Hematopoietic multipotent progenitor cell treated with erythropoietin and hydrocortisone succinate and interleukin-3 and kit ligand, for 8 days (in vitro differentiated cells): ENCODE data around the gene IL18RAP.

ENCODE experiments used
- DNase-seq: peaks from one replicate; pipeline ENCODE4 v3.0.0-alpha.2; 2015

Gene IL18RAP

DNA sequence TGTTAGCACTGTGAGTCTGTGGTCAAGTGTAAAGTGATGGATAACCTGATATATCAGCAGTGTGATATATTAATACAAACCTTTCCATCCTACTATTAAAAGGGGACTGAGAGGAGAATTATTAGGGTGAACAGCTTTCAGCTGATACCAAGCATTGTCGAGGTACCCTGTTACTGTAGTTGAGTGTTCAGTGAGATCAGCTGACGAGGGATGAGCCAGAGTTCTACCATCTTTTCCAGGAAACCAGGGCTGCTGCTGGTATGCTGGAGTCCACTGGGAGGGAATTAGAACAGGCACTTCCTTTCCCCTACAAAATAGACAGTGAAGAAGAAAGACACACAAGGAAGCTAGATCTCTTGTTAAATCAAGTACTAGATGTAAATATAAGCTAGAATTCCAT is 408 bp downstream of the IL18RAP start:
- DNase-seq = no peak

DNA sequence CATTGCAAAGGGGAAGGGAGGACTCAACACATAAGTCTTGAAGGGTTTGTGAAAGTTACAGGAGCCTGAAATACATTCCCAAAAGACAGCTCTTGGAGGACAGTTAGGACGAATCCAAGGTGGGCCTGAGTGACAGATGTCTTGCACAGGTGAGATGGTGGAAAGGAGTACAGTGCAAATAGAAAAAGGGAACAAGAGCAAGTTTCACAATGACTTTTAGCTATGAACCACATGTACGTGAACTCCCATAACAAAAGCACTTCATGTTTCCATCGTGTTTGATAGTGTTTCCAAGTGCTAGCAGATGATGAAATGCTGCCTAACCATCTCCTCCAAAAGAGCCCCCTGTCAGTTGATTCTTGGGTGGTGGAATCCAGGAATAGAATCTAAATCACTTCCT is 1.8 kb downstream of the IL18RAP start:
- no peak for DNase-seq

DNA sequence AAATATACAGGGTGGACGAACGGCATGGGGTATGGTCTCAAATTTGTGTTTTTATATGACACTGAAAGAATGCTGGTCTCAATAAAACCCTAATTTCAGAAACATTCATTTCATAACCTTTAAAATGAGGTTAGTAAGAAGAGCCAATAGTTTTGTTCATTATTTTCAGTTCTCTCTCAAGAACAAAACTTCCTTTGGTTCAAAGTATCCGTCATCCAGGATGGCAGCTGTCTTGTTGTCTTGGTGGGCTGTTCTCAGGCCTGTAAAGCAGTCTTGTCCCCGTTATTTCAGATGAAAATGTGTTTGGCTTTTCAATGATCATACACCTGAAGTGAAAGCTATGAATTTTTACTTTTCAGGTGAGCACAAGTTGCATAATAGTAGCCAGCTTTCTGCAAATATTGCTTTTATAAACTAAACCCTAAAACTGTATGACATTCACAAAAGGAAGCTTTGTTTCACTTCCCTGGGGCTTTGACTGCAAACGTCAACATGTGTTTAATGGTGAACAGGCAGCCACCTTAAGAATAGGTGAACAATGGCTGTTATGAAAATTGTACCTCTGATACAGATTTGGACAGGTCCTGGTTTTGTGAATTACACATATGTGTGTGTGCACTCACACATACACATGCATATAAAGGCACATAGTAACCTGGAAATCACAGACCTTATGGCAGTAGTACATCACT is 2.6 kb downstream of the IL18RAP start:
- no peak for DNase-seq

DNA sequence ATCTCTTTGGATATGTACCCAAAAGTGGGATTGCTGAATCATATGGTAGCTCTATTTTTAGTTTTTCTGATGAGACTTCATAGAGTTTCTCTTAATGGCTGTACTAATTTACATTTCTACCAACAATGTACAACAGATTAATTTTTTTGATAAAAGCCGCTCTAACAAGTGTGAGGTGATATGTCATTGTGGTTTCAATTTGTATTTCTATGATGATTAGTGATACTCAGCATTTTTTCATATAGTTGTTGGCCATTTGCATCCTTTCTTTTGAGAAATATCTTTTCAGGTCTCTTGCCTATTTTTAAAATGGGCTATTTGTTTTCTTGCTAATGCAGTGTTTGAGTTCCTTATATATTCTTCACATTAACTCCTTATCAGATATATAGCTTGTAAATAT is 4.3 kb downstream of the IL18RAP start:
- no peak for DNase-seq

DNA sequence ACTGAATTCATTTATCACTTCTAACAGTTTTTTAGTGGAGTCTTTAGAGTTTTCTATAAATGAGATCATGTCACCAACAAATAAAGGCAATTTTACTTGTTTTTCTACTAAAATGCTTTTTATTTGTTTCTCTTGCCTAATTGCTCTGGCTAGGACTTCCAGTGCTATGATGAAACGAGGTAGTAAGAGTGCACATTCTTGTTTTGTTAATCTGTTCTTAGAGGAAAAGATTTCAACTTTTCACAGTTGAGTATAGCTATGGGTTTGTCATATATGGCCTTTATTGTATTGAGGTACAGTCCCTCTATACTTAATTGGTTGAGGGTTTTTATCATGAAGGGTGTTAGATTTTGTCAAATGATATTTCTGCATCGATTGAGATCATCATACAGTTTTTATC is 5.6 kb downstream of the IL18RAP start:
- no peak for DNase-seq

DNA sequence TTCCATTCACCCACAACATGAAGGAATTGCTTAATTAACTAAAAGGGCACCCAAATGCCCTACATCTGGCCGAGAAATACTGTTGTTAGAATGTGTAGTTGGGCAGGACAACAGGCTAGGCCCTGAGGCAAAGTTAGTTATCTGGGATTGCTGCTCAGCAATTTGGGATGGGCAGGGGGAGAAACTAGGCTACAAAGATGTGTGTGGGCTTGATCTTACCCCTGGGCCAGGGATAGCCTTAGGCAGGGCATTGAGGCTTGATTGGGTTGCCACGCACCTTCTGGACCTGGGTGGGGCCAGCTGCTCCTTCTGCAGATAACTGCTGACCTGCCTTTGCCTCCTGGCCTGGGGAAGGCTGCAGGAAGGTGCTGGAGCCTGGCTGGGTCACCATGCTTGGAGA is 9.4 kb downstream of the IL18RAP start:
- no peak for DNase-seq

DNA sequence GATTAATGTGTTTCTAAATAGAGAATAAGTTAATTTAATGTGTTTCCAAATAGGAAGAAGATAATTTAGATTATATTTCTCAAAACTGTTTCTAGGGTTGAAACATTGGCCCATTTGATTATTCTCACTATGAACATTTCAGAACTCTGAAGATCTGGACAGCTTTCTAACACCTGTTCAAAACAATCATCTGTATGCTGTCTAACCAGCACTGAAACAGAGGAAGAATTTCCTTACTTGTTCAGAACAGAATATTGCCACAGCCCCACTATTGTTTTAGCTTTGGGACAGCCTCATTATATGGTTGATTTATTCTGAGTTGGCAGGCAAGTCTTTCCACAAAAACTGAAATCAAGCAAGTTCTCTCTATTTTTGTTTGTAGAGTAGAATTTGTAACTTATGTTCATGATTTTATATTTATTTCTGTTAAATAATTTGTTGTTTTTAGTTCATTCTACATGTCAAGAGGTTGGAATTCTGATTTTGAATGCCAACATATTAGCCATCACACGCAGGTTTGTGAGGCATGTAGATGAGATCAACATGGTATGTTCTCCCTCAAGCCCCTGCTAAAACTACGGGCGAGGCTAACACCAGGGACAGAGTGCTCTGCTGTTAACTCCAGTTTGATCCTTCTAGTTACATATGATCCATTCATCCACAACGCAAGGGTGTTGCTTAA is 11.2 kb downstream of the IL18RAP start:
- DNase-seq = no peak

DNA sequence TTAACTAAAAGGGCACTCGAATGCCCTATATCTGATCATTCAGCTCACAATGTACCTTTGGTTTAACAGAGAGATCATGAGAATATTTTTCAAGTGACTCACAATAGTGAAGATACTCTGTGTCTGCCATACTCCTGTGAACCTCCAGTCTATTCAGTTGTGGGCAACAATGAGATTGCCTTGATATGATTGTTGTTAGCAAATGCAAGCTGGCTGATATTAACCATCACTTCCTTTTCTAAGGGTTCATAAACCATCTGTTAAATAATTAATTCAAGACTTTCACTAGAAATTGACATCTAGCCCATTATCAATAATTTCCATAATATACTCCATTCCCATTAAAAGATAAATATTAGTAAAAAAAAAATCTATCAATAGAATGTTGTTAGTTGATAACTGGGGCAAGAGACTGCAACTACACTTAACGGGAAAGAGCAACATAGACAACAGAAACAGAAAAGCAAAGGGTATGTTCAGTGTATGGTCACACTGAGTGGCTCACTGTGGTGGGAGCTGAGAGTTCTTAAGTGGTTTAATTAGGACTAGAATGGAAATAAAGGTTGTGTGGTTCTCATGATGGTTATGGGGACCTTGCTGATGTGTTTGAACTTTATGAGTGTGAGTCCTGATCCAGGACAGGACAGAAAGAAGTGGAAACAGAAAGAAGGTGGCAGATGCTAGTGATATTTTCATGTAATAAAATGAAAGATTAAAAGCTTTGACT is 11.9 kb downstream of the IL18RAP start:
- no peak for DNase-seq

DNA sequence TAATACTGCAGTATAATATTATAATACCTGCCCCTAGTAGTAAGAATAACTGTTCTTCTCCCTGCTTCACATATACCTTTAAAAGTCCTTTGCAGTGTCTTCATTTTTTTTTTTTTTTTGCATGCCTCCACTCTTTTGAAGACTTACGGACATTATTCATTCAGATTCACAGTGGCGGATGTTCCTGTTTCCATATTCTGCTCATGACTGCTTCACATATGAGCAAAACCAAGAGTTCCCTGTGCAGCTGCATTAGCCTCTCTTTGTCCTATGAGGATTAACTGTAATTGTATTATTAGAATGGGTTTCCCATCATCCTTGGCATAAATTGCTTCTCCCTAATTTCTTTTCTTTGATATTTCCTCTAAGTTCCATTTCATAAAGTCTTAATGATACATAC is 12.8 kb downstream of the IL18RAP start:
- DNase-seq = no peak

DNA sequence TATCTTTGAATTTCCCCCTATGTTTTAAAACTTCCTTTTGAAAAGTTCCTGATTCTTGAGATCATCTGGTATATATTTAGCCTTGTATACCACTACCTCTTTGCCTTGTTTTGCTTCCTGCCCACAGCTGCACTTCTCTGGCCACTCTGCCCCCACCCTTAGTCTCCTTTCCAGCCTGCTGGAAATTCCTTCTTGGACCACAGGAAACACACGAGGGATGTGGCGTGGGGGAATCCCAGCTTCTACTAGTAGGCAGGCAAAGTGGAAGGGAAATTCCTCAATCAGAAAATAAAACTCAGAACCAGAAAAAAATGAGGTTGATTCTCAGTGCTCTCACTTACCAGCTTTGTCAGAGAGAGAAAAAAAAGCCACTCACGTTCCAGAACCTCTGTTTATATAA is 13.4 kb downstream of the IL18RAP start:
- no peak for DNase-seq

DNA sequence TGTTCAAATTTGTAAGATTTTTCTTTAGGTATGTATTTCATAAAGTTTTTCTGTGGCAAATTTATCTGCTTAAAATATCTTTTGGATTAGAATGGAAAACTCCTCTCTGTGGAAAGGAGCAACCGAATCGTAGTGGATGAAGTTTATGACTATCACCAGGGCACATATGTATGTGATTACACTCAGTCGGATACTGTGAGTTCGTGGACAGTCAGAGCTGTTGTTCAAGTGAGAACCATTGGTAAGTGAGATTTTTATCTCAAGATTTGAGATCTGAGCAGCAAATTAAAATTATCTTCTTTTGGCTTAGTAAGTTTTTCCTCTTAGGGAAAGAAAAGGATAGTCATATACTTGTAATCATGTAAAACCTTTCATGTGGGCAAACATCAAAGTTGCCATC is 14.2 kb downstream of the IL18RAP start:
- DNase-seq = no peak

DNA sequence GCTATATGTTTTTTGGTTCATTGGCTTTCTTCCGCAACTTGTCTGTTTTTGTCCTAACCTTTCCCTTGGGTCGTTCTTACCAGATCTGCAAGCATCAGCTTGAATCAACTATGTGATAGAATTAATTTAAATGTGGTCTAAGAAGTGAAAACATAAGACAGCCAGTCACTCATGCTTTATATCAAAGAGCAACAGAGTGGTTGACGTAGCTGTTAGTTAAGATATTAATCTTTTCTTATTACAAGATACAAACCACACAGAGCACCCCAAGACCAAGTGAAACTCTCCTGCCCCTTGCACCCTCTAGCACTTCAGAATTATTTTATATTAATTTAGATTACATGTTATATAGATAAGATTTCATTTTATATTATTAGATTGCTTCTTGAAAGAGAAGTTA is 15.2 kb downstream of the IL18RAP start:
- no peak for DNase-seq

DNA sequence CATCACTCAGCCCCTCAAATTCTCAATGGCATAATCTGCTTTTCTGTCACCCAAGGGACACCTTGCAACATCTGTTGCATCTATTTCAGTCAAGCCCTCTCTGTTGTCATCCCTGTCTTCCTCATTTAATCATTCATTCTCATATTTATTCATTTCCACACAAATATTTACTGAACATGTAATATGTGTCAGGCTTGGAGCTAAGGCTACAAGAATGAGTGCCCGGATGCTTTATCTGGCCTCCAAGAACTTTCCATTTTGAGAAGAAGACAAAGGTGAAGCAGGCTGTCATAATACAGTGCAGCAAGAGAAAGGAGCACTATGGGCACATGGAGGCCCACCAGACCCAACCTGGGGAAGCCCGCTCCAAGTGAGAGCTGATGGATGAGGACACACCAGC is 15.6 kb downstream of the IL18RAP start:
- no peak for DNase-seq

DNA sequence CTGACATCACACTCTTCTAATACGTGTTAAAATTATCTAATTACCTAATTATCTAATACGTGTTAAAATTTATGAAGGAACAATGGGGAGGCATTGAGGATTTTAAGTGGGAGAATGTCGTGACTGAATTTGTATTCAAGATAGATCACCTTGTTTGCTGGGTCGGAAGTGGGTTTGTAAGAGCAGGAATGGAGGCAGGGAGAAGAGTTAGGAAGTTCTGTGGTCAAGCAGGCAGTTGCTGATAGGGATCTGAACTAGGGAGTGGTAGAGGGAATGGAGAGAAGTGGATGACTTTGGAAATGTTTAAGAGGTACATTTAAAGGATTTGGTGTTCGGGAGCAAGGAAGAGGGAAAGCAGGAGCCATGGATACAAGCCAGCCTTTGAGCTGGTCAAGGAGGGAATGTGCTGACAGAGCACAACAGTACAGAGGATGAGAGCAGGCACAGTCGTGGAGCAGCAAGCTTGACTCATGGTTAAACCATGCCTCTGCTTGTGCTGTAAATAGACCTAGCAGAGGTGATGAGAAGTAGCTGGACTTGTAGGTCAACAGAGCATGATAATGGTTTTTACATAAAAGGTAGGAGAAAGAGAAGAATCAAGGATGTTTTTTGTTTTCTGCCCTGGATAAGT is 16.2 kb downstream of the IL18RAP start:
- DNase-seq = no peak

DNA sequence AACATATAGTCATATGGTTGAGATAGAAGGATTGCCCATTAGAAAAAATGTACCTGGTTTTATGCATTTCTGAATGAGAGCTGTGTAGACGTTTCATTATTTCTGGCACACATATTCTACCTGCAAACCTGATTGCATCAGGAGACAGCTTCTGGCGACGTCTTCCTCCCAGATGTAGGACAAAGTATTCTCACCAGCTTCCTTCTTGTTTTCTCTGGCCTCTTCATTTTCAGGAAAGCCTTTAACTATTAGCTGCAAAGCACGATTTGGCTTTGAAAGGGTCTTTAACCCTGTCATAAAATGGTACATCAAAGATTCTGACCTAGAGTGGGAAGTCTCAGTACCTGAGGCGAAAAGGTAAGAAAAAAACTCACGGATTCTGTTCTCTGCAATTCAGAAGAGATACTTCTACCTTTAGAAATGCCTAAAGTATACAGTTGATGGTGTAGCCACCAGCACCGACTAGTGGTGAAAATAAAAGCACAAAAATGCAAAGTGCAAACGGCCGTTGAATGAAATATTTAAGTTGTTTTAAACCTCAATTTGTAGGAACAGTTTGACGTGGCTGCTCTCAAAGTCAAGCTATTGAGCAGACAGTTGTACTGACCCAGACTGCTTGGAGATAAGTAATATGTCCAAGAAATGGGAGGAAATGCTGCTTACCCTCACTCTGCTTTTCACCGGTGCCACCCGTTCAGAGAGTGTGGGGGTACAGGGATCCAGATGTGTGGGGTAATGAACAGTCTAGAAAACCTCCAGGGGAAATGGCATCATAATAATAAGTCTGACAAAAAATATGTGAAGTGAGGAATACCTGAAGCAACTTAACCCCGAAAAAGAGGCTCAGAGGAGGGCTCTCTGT is 20.2 kb downstream of the IL18RAP start:
- DNase-seq = peak; percentile 51

DNA sequence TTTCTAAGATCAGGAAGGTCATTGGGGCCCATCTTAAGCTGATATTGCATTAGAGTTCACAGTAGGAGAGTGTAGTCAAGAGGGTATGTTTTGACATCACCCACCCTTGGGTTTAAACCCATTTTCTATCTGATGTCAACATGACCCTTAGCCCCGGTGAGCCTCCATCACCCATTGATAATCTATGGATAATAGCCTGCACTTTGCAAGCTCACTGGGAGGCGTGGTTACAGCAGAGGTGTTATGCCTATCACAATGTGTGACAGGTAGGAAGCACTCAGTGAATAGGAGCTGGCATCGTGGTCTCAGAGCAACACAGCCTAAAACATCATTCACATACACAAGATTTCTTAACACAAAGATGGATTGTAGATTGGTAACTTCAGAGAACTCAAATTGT is 21.3 kb downstream of the IL18RAP start:
- DNase-seq = no peak

DNA sequence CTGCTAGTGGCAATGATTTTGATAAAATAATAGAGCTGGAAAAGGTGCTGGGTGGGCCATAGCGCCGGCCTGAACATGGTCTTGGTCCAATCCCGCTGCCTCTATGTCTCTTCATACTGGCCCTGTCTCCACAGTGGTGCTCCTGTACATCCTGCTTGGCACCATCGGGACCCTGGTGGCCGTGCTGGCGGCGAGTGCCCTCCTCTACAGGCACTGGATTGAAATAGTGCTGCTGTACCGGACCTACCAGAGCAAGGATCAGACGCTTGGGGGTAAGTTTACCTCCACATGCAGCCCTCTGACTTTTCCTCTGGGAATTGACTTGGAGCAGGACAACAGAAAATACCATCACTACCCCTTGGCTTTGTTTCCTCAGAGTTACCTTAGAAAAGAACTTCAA is 24.0 kb downstream of the IL18RAP start:
- DNase-seq = no peak

DNA sequence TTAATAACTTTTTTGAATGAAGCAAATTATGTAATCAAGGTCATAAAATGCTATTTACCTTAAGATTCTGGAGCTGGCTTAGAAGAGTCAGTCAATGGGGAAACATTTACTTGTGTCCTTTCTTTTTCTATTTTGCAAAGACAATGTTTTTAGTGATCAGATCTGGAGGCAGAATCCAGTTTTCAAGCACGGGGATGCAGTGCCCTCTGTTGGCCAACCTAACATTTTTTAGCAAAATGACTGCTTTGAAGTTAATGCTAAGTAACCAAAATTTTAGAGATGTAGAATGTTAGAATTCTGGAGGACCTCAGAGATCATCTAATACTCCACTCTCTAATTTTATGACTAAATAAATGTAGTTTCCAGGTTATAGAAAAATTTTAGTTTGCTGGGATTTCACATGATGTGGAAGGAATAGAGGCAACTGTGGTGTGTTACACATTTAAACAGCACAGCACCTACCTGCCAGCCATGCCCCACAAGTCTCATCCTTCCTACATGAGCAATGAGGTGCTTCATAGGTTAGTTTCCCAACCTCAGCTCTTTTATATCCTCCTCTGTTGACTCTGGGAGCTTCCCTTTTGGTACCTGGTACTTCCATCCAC is 26.5 kb downstream of the IL18RAP start:
- DNase-seq = peak; percentile 55

DNA sequence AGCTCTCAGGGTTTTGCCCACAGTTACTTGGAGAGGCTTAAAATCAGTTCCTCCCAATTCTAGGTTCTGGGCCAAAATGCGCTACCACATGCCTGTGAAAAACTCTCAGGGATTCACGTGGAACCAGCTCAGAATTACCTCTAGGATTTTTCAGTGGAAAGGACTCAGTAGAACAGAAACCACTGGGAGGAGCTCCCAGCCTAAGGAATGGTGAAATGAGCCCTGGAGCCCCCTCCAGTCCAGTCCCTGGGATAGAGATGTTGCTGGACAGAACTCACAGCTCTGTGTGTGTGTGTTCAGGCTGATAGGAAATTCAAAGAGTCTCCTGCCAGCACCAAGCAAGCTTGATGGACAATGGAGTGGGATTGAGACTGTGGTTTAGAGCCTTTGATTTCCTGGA is 29.0 kb downstream of the IL18RAP start:
- no peak for DNase-seq

DNA sequence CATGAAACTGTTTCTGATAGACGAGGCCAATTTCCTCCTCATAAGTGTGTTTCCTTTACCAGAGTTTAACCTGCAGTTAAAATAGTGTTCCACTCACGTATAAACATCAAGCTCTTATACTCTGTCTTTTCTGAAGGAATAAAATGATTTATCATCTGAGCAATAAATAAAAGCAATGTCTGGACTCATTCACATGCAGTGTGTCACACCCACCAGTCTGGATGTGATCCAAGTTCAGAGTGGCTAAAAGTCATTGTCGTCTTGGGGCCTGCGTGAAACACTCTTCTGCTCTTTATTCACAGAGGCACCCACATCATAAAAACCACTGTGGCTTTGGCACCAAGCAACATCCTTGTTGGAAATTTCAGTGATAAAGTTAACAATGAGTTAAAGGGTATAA is 30.5 kb downstream of the IL18RAP start:
- peak; percentile 21 for DNase-seq

DNA sequence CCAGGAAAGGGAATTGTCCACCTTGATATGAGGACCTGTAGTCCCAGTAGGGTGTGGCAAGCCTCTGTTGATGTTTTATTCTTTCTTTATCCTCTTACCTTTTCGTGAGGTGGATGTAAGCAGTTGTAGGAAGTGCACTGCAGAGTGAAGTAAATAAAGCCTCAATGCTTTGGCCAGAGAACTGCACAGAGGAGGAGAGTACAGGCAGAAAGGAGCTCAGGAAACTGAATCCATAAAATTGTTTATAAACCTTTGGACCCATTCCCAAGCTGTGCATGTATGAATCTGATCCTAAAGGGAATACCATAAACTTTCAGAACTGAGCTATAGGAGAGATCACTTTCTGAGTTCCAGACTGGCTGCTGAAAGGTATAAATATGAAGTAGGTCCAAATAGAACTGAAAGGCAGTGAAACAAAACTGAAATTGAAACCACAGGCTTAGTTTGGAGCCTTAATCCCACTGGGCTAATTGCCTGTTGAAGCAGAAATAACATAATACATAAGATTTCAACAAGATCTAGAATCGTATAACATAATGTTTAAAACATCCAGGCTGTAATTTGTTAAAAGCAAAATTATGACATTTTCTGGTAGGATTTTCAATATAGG is 32.2 kb downstream of the IL18RAP start:
- no peak for DNase-seq

DNA sequence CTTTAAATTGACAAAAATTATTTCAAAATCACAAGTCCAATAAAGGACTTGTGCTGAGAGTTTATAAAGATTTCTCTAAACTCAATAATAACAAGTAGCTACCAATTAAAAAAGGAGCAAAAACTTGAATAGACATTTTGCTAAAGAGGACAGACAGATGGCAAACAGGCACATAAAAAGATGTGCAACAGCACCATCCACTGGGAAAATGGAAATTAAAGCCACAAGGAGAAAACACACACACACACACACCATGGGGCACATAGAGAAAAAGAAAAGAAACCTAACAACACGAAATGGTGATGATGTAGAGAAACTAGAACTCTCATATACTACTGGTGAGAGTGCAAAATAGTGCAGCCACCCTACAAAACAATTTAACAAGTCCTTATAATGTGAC is 37.5 kb downstream of the IL18RAP start:
- DNase-seq = no peak
